Naive thymus-derived CD4-positive, alpha-beta T cell (primary cell): ENCODE data around the gene RERE. TPM values are rescaled to one million over a fixed set of nuclear protein-coding genes. Genes with fewer than 3 reads are reported as not detected.

Experiments used
- ATAC-seq: fragments of 150-1000 bp; cut with Tn5 transposase; 2 replicates; pipeline ENCODE4 v1.10.0; 2021; ENCODE audit warnings: mild to moderate bottlenecking, moderate library complexity
- CTCF ChIA-PET: fragments of 350-600 bp; sonication (Branson Sonifier 250); formaldehyde crosslinking; loops from one replicate; lab custom pipeline; 2021; ENCODE audit warnings: antibody characterized with exemption; lab: Charles Lee
- POLR2A ChIA-PET: fragments of 350-600 bp; sonication (Branson Sonifier 250); formaldehyde crosslinking; loops from one replicate; lab custom pipeline; 2021; ENCODE audit warnings: antibody characterized with exemption, inconsistent platforms; lab: Charles Lee
- DNase-seq, 9 donors: peaks; one replicate each; pipeline versions ENCODE4 v3.0.0 to v3.0.0-alpha.2; 2020 to 2022; ENCODE audit warnings: mixed read lengths in 1 of 9
- H3K27ac ChIP-seq: one replicate; pipeline ENCODE4 v1.7.0; 2013; ENCODE audit warnings: mild to moderate bottlenecking, low read depth, low read length, moderate library complexity
- H3K27me3 ChIP-seq, 2 donors: one replicate each; pipeline ENCODE4 v1.7.0; 2013; ENCODE audit warnings: low read length in 2 of 2, mild to moderate bottlenecking in 2 of 2, moderate library complexity in 2 of 2; ENCODE audit not compliant: control insufficient read depth in 2 of 2, insufficient read depth in 2 of 2
- H3K36me3 ChIP-seq, 3 experiments: 1 replicate in 2 of 3; 2 replicates in 1 of 3; pipeline ENCODE4 v1.7.0; 2013; ENCODE audit warnings: low read length in 3 of 3, mild to moderate bottlenecking in 3 of 3, moderate library complexity in 1 of 3; ENCODE audit not compliant: insufficient read depth in 3 of 3, control insufficient read depth in 2 of 3
- H3K4me1 ChIP-seq, 2 donors: one replicate each; pipeline ENCODE4 v1.7.0; 2013; ENCODE audit warnings: low read length in 2 of 2, mild to moderate bottlenecking in 2 of 2, moderate library complexity in 1 of 2; ENCODE audit not compliant: control insufficient read depth in 2 of 2, insufficient read depth in 2 of 2
- H3K4me3 ChIP-seq: 2 replicates; pipeline ENCODE4 v1.7.0; 2013; ENCODE audit warnings: mild to moderate bottlenecking, low read length
- H3K9me3 ChIP-seq, 3 experiments: 1 replicate in 2 of 3; 2 replicates in 1 of 3; pipeline ENCODE4 v1.7.0; 2013; ENCODE audit warnings: low read length in 3 of 3; ENCODE audit not compliant: control insufficient read depth in 2 of 3
- H3K27ac Mint-ChIP-seq, 9 donors: one replicate each; pipeline ENCODE4 v1.8.0; 2020 to 2022; ENCODE audit warnings: mixed read lengths in 9 of 9, mild to moderate bottlenecking in 8 of 9, moderate library complexity in 5 of 9, inconsistent platforms in 2 of 9
- H3K27me3 Mint-ChIP-seq, 5 donors: one replicate each; pipeline ENCODE4 v1.8.0; 2021 to 2022; ENCODE audit warnings: mixed read lengths in 5 of 5, mild to moderate bottlenecking in 1 of 5
- H3K36me3 Mint-ChIP-seq, 5 donors: one replicate each; pipeline ENCODE4 v1.8.0; 2020 to 2022; ENCODE audit warnings: mixed read lengths in 5 of 5, mild to moderate bottlenecking in 3 of 5, inconsistent platforms in 1 of 5
- H3K4me1 Mint-ChIP-seq, 7 donors: one replicate each; pipeline ENCODE4 v1.8.0; 2020 to 2022; ENCODE audit warnings: mixed read lengths in 7 of 7, mild to moderate bottlenecking in 3 of 7, inconsistent platforms in 1 of 7
- H3K4me3 Mint-ChIP-seq, 10 donors: one replicate each; pipeline ENCODE4 v1.8.0; 2020 to 2022; ENCODE audit warnings: mild to moderate bottlenecking in 10 of 10, mixed read lengths in 10 of 10, moderate library complexity in 6 of 10, inconsistent platforms in 2 of 10
- H3K9me3 Mint-ChIP-seq, 11 donors: one replicate each; pipeline ENCODE4 v1.8.0; 2020 to 2022; ENCODE audit warnings: mixed read lengths in 11 of 11, mild to moderate bottlenecking in 4 of 11, inconsistent platforms in 1 of 11, moderate library complexity in 1 of 11
- intact Hi-C, 2 donors: fragments of 100-400 bp; cut with micrococcal nuclease; formaldehyde crosslinking; loops; one replicate each; pipeline ENCODE4 v1.15.1; 2023
- polyA plus RNA-seq, 2 donors: library from polyadenylated mRNA; unstranded; fragments of 300-500 nt; fragmentation: Illumina TruSeq; gene quantifications; one replicate each; pipeline ENCODE4 v1.2.3, GENCODE V29; 2021
- total RNA-seq, 6 experiments: library from RNA in 5 of 6; stranded (reverse) in 5 of 6; gene quantifications; 1 replicate in 5 of 6; 2 replicates in 1 of 6; pipeline ENCODE4 v1.2.3 and lab custom pipeline; 2021 to 2026

Gene RERE
- total and polyA plus RNA-seq, 7 experiments from 2014 or later = 7.3 to 114 (median 106) TPM

DNA sequence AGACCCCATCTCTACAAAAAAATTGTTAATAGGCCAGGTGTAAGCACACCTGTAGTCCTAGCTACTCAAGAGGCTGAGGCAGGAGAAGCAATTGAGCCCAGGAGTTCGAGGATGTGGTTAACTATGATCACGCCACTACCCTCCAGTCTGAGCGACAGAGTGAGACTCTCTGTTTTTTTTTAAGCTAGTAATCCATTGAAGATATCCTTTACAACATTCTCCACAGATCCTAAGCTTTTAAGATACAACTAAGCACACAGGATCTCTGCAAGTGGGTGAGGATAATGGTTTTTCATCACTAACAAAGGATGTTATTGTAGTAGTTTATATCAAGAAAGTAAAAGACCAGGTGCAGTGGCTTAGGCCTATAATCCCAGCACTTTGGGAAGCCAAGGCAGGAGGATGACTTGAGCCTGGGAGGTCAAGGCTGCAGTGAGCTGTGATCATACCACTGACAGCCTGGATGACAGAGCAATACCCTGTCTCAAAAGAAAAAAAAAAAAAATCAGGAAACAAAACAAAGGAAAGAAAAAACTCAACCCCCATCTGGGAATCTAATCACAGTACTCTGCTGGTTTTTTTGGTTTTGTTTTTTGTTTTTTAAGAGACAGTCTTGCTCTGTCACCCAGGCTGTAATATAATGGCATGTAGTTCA, 166.1 kb downstream of the RERE start:
- no peak overlapping the region for H3K4me3 ChIP-seq
- Mint-ChIP-seq H3K36me3 (peaks cover 5 to 37% (median 24%) of the 10 kb centered on the region in 5 donors), H3K9me3 (peaks cover 0 to 1% (median 0%) of the 10 kb centered on the region in 11 donors), H3K27ac (peak overlapping the region in 8 of 9 donors; percentile 11 to 80 (median 43)), H3K4me3 (peak overlapping the region in 3 of 10 donors; percentile 29 to 70 (median 33)), H3K27me3 (no peaks in the 10 kb centered on the region), H3K4me1 (peaks cover 13 to 60% (median 21%) of the 10 kb centered on the region in 7 donors)
- no peaks in the 10 kb centered on the region for H3K36me3 ChIP-seq
- DNase-seq = peak in 4 of 9 donors; percentile 18 to 38 (median 30)
- H3K9me3 ChIP-seq = no peaks in the 10 kb centered on the region
- ATAC-seq = peak; percentile 59
- H3K27ac ChIP-seq = no peak overlapping the region
- ChIA-PET POLR2A (interaction anchor here (0.6 kb wide), 1 partner anchor 49 kb away, joined by 4 read pairs; no protein-coding TSS in a partner anchor), CTCF (interaction anchor here (0.5 to 1.1 kb wide), 7 partner anchors 20 to 230 kb away, joined by 3 to 4 read pairs (median 3); no protein-coding TSS in a partner anchor)
- intact Hi-C loops = loop anchor here in 1 of 2 donors (1.0 to 2.0 kb wide), 2 partner anchors 13 to 47 kb away; no protein-coding TSS in a partner anchor
- H3K27me3 ChIP-seq = no peaks in the 10 kb centered on the region
- H3K4me1 ChIP-seq = peaks cover 5 to 10% of the 10 kb centered on the region in 2 donors

DNA sequence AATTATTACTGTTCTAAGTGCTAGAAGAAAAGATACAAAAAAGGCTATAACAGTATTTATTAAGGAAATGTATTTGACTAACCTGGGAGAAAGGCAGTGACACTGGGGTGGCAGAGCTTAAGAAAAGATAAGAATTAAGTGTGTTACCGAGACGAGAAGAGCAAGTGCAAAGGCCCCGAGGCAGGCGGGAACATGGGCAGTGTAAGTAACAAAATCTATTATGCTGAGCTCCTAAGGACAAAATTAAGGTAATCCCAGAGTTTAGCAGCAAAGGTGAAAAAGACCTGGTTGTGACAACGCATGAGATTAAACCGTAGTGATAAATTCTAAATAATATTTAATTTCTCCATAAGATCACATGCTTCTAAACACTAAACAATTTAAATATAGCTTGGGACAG, 167.6 kb downstream of the RERE start:
- no peak for ATAC-seq
- POLR2A ChIA-PET = no interaction called here
- CTCF ChIA-PET = no interaction called here
- Mint-ChIP-seq H3K9me3 (no peaks in the 10 kb centered on the region), H3K4me3 (peak overlapping the region in 1 of 10 donors; percentile 10), H3K27ac (peak overlapping the region in 1 of 9 donors; percentile 27), H3K27me3 (no peaks in the 10 kb centered on the region), H3K36me3 (peaks cover 0 to 24% (median 14%) of the 10 kb centered on the region in 5 donors), H3K4me1 (peaks cover 10 to 59% (median 18%) of the 10 kb centered on the region in 7 donors)
- Histone ChIP-seq H3K36me3 (no peaks in the 10 kb centered on the region), H3K27me3 (no peaks in the 10 kb centered on the region), H3K4me1 (peaks cover 5 to 10% of the 10 kb centered on the region in 2 donors), H3K9me3 (no peaks in the 10 kb centered on the region), H3K27ac (no peak overlapping the region), H3K4me3 (no peak overlapping the region)
- DNase-seq = no peak
- intact Hi-C loops = loop anchor here in 1 of 2 donors (2.0 kb wide), 1 partner anchor 15 kb away; no protein-coding TSS in a partner anchor

DNA sequence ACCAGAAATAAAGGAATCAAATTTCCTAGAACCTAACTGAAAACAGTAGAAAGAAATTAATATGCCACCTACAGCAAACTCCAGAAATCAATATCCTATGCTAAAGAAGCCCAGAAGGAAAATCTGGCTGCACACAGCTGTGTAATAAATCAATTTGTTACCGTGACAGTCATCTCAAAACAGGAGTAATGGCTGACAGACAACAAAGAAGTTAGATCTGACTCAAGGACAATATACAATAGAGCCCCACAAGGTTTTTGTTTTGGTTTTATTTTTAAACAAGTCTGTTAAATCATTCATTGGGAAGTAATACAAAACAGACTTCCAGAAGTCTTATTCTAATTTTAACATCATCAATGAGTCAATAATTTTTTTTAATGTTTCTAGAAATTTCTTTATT, 168.4 kb downstream of the RERE start:
- Mint-ChIP-seq H3K27ac (no peak overlapping the region), H3K27me3 (no peaks in the 10 kb centered on the region), H3K9me3 (no peaks in the 10 kb centered on the region), H3K4me3 (peak overlapping the region in 1 of 10 donors; percentile 47), H3K36me3 (peaks cover 0 to 21% (median 16%) of the 10 kb centered on the region in 5 donors), H3K4me1 (peaks cover 10 to 64% (median 18%) of the 10 kb centered on the region in 7 donors)
- POLR2A ChIA-PET = interaction anchor here (0.6 kb wide), 1 partner anchor 614 kb away, joined by 3 read pairs; no protein-coding TSS in a partner anchor
- no peak overlapping the region for H3K27ac ChIP-seq
- H3K4me1 ChIP-seq = peaks cover 5 to 10% of the 10 kb centered on the region in 2 donors
- H3K27me3 ChIP-seq = no peaks in the 10 kb centered on the region
- no peak for ATAC-seq
- H3K36me3 ChIP-seq = no peaks in the 10 kb centered on the region
- CTCF ChIA-PET = no interaction called here
- intact Hi-C loops = no loop called here
- no peak overlapping the region for H3K4me3 ChIP-seq
- H3K9me3 ChIP-seq = no peaks in the 10 kb centered on the region
- DNase-seq = no peak

DNA sequence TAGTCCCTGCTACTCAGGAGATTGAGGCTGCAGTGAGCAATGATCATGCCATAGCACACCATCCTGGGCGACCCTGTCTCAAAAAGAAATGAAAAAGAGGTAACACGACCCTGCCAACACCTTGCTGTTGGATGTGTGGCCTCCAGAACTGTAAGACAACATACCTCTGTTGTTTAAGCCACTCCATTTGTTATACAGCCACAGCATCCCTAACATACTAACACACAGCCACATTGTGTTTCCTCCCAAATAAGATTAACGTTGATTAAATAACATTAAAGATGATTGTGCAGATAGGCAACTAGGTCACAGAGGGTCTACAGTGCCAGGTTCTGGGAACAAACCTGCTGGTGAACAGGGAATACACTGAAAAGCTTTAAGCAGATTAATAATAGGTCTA, 170.4 kb downstream of the RERE start:
- ATAC-seq = no peak
- H3K9me3 ChIP-seq = no peaks in the 10 kb centered on the region
- no peak overlapping the region for H3K27ac ChIP-seq
- no peaks in the 10 kb centered on the region for H3K36me3 ChIP-seq
- peaks cover 5 to 9% of the 10 kb centered on the region in 2 donors for H3K4me1 ChIP-seq
- Mint-ChIP-seq H3K9me3 (no peaks in the 10 kb centered on the region), H3K27ac (peak overlapping the region in 1 of 9 donors; percentile 25), H3K4me1 (peaks cover 4 to 62% (median 15%) of the 10 kb centered on the region in 7 donors), H3K4me3 (no peak overlapping the region), H3K36me3 (peaks cover 0 to 21% (median 12%) of the 10 kb centered on the region in 5 donors), H3K27me3 (no peaks in the 10 kb centered on the region)
- intact Hi-C loops = no loop called here
- H3K27me3 ChIP-seq = no peaks in the 10 kb centered on the region
- ChIA-PET POLR2A (interaction anchor here (0.7 to 0.9 kb wide), 2 partner anchors 21 to 568 kb away, joined by 3 read pairs; no protein-coding TSS in a partner anchor), CTCF (no interaction called here)
- no peak for DNase-seq
- H3K4me3 ChIP-seq = no peak overlapping the region

GRCh38 chr1:8646189-8646588, 171.3 kb downstream of the RERE start:
- Histone ChIP-seq H3K27me3 (no peaks in the 10 kb centered on the region), H3K27ac (no peak overlapping the region), H3K36me3 (no peaks in the 10 kb centered on the region), H3K9me3 (no peaks in the 10 kb centered on the region), H3K4me1 (peaks cover 1 to 3% of the 10 kb centered on the region in 2 donors), H3K4me3 (no peak overlapping the region)
- Mint-ChIP-seq H3K36me3 (peaks cover 0 to 21% (median 11%) of the 10 kb centered on the region in 5 donors), H3K4me3 (no peak overlapping the region), H3K27me3 (no peaks in the 10 kb centered on the region), H3K4me1 (peaks cover 0 to 54% (median 7%) of the 10 kb centered on the region in 7 donors), H3K9me3 (no peaks in the 10 kb centered on the region), H3K27ac (no peak overlapping the region)
- CTCF ChIA-PET = no interaction called here
- POLR2A ChIA-PET = no interaction called here
- no peak for DNase-seq
- intact Hi-C loops = no loop called here
- ATAC-seq = no peak

GRCh38 chr1:8643542-8644536, 173.6 kb downstream of the RERE start:
- no peak overlapping the region for H3K27ac Mint-ChIP-seq

More at GRCh38 chr1:8643542-8644536, 173.6 kb downstream of the RERE start:
- Histone ChIP-seq H3K27me3 (no peaks in the 10 kb centered on the region), H3K36me3 (no peaks in the 10 kb centered on the region), H3K27ac (no peak overlapping the region), H3K9me3 (no peaks in the 10 kb centered on the region), H3K4me3 (no peak overlapping the region), H3K4me1 (no peaks in the 10 kb centered on the region)
- intact Hi-C loops = no loop called here
- CTCF ChIA-PET = no interaction called here
- Mint-ChIP-seq H3K4me1 (peaks cover 0 to 44% (median 0%) of the 10 kb centered on the region in 7 donors), H3K27me3 (no peaks in the 10 kb centered on the region), H3K4me3 (no peak overlapping the region), H3K9me3 (no peaks in the 10 kb centered on the region), H3K36me3 (peaks cover 0 to 28% (median 7%) of the 10 kb centered on the region in 5 donors)
- ATAC-seq (peak; percentile 42), DNase-seq (no peak)
- POLR2A ChIA-PET = no interaction called here
